ENCODE data around the gene ISYNA1. TPM values are rescaled to one million over a fixed set of nuclear protein-coding genes. Genes with fewer than 3 reads are reported as not detected.

Gene ISYNA1
- total and polyA plus RNA-seq, 2 donors (not counting 3 experiments of a cell fraction or from before 2014, with no cell fraction given): 69.0 to 70.2 TPM

DNA sequence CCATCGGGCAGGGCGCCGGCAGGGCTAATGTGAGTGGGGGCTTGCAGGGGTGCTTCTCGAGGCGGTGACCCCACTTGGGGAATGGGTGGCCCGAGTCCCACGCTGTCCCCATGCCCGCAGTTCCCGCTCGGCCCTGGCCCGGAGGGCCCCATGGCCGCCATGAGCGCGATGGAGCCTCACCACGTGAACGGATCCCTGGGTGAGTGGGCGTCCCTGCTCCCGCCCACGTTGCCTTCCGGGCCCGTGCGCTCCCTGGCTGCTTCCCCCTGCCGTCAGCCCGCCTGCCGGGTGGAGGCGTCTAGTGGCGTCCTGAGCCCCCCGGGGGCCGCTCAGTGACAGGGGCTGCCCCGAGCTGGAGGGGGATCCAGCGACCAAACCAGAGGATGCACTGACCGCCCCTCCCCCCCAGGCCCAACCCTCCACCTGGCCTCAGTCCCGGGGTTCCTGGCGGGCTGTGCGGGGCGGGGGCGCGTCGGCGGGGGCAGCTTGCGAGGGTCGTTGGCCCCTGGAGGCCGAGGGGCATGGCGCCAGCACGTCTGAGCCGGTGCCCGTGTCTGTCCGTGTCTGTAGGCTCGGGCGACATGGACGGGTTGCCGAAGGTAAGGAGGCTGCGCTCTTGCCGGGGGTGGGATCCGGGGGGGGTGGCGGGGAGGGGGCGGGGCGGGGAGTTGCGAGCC lies 4.8 kb downstream of the ISYNA1 start:
- FAIRE-seq (peak; percentile 58), DNase-seq (ENCODE audit: low read depth, low spot score) (no peak)
- Histone ChIP-seq H3K9me1 (replicated peaks; ENCODE audit: control insufficient read depth, extremely low read depth, insufficient read depth, low read length) (no peaks in the 10 kb centered on the region), H3K9ac (replicated peaks; ENCODE audit: extremely low read depth, insufficient read depth, low read length) (peak overlapping the region; percentile 17), H3K4me3 (replicated peaks in 1 of 3; ENCODE audit: insufficient read depth in 1 of 3, low read depth in 1 of 3, low read length in 3 of 3) (peak overlapping the region; percentile 29 to 69 (median 50)), H2AFZ (ENCODE audit: low read depth, low read length) (peak overlapping the region; percentile 30), H3K36me3 (ENCODE audit: control insufficient read depth in 2 of 2, extremely low read depth in 1 of 2, insufficient read depth in 2 of 2, low read length in 2 of 2) (peaks cover 0 to 2% of the 10 kb centered on the region in 2 experiments), H3K4me1 (ENCODE audit: control insufficient read depth, extremely low read depth, insufficient read depth, low read length) (peaks cover 19% of the 10 kb centered on the region), H3K79me2 (ENCODE audit: control insufficient read depth, insufficient read depth, low read length) (peaks cover 3% of the 10 kb centered on the region), H3K27ac (ENCODE audit: insufficient read depth, low read depth, low read length) (peak overlapping the region; percentile 12), H3K4me2 (ENCODE audit: insufficient read depth, low read length) (peak overlapping the region; percentile 44), H3K9me3 (replicated peaks; ENCODE audit: control insufficient read depth, insufficient read depth, low read length) (no peaks in the 10 kb centered on the region), H4K20me1 (replicated peaks; ENCODE audit: control insufficient read depth, extremely low read depth, insufficient read depth, low read length) (no peaks in the 10 kb centered on the region), H3K27me3 (ENCODE audit: control insufficient read depth in 2 of 2, insufficient read depth in 2 of 2, low read length in 2 of 2) (no peaks in the 10 kb centered on the region)
- dilution Hi-C loops (cut with MboI; ENCODE audit: extremely low pct_ligation_motif_present, low sequenced_read_pairs): no loop called here
- peak; percentile 53 for TF ChIP-seq POLR2AphosphoS5 (IDR thresholded peaks at IDR 0.05; ENCODE audit: insufficient read depth, low read depth, low read length)
- peak in 1 of 2 donors; percentile 7 for TF ChIP-seq CTCF (IDR thresholded peaks at IDR 0.05; ENCODE audit: extremely low read depth in 1 of 2, insufficient read depth in 1 of 2, low read depth in 1 of 2, low read length in 2 of 2)
- no peak for TF ChIP-seq MYC (IDR thresholded peaks at IDR 0.05; ENCODE audit: low read depth, low read length)
- peak; percentile 35 for TF ChIP-seq MAX (IDR thresholded peaks at IDR 0.05; ENCODE audit: insufficient read depth, insufficient read length)
- no peak for TF ChIP-seq JUN (IDR thresholded peaks at IDR 0.05; ENCODE audit: borderline replicate concordance, insufficient read depth, insufficient read length, low read depth)
- TF ChIP-seq GATA2 (IDR thresholded peaks at IDR 0.05; ENCODE audit: insufficient read depth, insufficient read length, low read depth, low read length): no peak
- no peak for TF ChIP-seq FOS (IDR thresholded peaks at IDR 0.05; ENCODE audit: borderline replicate concordance, insufficient read depth, low read length)
- TF ChIP-seq POLR2A (IDR thresholded peaks at IDR 0.05; ENCODE audit: low read depth, low read length): no peak
- no peak for TF ChIP-seq EZH2 (IDR thresholded peaks at IDR 0.05; ENCODE audit: borderline replicate concordance, low read depth, low read length, severe bottlenecking)
- POLR2A ChIA-PET: no interaction called here
- intact Hi-C loops (cut with micrococcal nuclease): no loop called here
- CTCF ChIA-PET: no interaction called here
- no TSS peak for BruUV-seq (replicated peaks)
